Thoracic aorta (tissue), 2 donors: ENCODE measurements around the gene DENND2A. TPM values are rescaled to one million over a fixed set of nuclear protein-coding genes. Genes with fewer than 3 reads are reported as not detected.

Source experiments
- ATAC-seq: fragments of 150-250 bp; one replicate; pipeline ENCODE4 v1.8.0; 2017; ENCODE audit warnings: low read depth; ENCODE audit not compliant: insufficient number of reproducible peaks, low FRiP score
- DNase-seq: peaks from one replicate; pipeline ENCODE4 v3.0.0-alpha.2; 2020; ENCODE audit warnings: low spot score
- H3K27ac ChIP-seq, 2 donors: fragments of 200-600 bp; sonication (generic); 1 replicate in 1 of 2; 2 replicates in 1 of 2; pipeline ENCODE4 v1.5.1; 2016; ENCODE audit warnings: mild to moderate bottlenecking in 2 of 2, moderate library complexity in 2 of 2
- H3K27me3 ChIP-seq: fragments of 200-600 bp; sonication (generic); replicated peaks from 2 replicates; pipeline ENCODE4 v1.6.0; 2016; ENCODE audit warnings: mild to moderate bottlenecking; ENCODE audit not compliant: insufficient read depth
- H3K36me3 ChIP-seq: fragments of 200-600 bp; sonication (generic); one replicate; pipeline ENCODE4 v1.5.1; 2016
- H3K4me1 ChIP-seq, 2 donors: fragments of 200-600 bp; sonication (generic); 1 replicate in 1 of 2; 2 replicates in 1 of 2; pipeline versions ENCODE4 v1.5.1 to v1.6.0; 2016; ENCODE audit warnings: low read depth in 2 of 2, mild to moderate bottlenecking in 1 of 2; ENCODE audit not compliant: control insufficient read depth in 1 of 2
- H3K4me3 ChIP-seq: fragments of 200-600 bp; sonication (generic); 2 replicates; pipeline ENCODE4 v1.5.1; 2016; ENCODE audit warnings: mild to moderate bottlenecking
- H3K9me3 ChIP-seq: fragments of 200-600 bp; sonication (generic); 2 replicates; pipeline ENCODE4 v1.5.1; 2016
- CTCF ChIP-seq: fragments of 200-600 bp; sonication (generic); IDR thresholded peaks from one replicate; pipeline ENCODE4 v1.5.1; 2019; ENCODE audit warnings: antibody characterized with exemption
- total RNA-seq, 2 donors: library from RNA; depleted of rRNA; stranded (reverse); fragments of >200 nt; gene quantifications; one replicate each; pipeline versions ENCODE4 v1.1.0 to v1.2.3, GENCODE V29; 2016

The DENND2A gene
- total RNA-seq, 2 donors from 2014 or later = 4.9 to 5.1 TPM

DNA sequence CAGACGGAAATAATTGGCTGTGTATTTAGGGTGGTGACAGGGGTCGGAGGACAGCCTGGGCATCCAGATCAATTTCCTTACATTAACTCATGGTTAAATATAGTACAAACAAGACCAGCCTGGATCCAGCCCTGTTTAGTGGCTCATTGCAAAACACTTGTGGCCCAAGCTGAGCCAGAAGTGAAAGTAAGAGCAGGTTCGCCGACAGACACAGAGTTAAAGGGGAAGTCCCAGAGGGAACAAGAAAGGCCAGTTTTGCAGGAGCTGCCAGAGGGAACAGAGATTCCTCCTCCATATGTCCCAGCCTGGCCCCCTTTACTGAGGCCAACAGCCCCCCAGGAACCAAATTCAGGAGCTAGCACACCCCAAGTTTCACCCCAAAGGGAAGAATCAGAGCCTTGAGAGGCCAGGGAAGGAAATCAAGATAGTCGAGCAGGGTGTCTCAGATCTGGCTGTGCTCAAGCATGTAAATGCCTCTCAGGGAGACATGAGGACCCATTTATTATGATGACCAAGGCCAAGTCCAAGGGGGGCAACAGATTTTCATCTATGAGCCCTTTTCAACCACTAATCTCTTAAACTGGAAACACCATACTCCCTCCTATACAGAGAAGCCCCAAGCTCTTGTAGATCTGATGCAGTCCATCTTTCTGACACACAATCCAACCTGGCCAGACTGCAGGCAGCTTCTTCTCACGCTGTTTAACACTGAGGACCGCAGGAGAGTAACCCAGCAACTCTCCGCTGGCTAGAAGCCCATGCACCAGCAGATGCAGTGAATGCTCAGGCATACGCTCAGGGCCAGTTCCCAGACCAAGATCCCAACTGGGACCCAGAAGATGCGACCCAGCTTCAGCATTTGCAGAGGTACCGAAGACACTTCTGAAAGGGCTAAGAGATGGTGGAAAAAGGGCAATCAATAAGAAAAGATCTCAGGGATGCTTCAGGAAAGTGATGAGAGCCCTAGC is 16.2 kb upstream of the DENND2A start:
- H3K36me3 ChIP-seq = no peaks in the 10 kb centered on the region

DNA sequence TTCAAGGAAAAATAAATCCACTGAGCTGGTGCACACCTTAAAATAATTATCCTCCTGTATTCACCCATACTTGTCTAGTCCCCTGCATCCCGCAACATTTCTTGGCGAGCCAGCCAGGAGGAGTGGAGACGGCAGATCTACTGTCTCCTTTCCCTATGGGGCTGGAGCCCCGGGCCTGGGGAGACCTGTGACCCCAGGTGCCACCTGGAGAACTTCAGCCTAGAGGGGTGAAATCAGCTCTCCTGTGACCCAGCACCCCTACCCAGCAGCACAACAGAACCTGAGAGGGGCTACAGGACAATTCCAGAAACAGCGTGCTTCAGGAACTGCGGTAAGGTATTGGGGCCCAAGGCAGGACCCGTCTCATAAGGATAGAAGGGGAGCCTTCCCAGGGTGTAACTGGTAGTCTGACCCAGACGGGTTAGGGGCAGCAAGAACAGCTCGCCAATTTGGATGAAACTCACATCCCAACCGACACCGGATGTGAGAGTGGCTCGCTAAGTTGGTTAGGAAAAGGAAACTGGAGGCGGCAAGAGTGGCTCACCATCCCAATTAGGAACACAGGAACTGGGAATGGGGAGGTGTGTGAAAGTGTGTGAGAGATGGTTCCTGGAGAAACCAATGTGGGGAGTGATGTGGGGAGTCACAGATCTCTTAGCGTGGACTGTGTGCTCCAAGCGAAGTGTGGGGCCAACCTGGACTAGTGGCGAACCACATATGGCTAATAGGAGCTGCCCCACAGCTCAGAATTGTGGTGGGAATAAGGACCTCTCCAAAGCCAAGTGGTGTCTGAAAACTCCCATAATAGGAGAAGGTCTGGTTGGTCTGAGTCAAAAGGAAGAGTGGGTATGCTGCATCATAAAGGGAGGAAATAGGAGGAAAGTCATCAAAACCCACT is 15.1 kb upstream of the DENND2A start:
- H3K4me1 ChIP-seq = peaks cover 0 to 6% of the 10 kb centered on the region in 2 donors
- ATAC-seq (no peak), DNase-seq (no peak)
- H3K4me3 ChIP-seq = peak overlapping the region; percentile 59
- no peaks in the 10 kb centered on the region for H3K36me3 ChIP-seq
- H3K27ac ChIP-seq = no peak overlapping the region
- no peak for TF ChIP-seq CTCF
- H3K9me3 ChIP-seq = no peaks in the 10 kb centered on the region
- H3K27me3 ChIP-seq = no peaks in the 10 kb centered on the region

More for the DNA sequence above, 16.2 kb upstream of the DENND2A start:
- DNase-seq (no peak), ATAC-seq (peak; percentile 42)
- Histone ChIP-seq H3K27ac (no peak overlapping the region), H3K4me1 (peaks cover 0 to 6% of the 10 kb centered on the region in 2 donors), H3K9me3 (no peaks in the 10 kb centered on the region), H3K4me3 (peak overlapping the region; percentile 59), H3K27me3 (no peaks in the 10 kb centered on the region)
- TF ChIP-seq CTCF = no peak

GRCh38 chr7:140654661-140655060 is 14.0 kb upstream of the DENND2A start:
- no peaks in the 10 kb centered on the region for H3K36me3 ChIP-seq
- ATAC-seq (no peak), DNase-seq (no peak)
- no peaks in the 10 kb centered on the region for H3K9me3 ChIP-seq
- TF ChIP-seq CTCF = no peak
- no peak overlapping the region for H3K4me3 ChIP-seq
- peaks cover 0 to 6% of the 10 kb centered on the region in 2 donors for H3K4me1 ChIP-seq
- no peak overlapping the region for H3K27ac ChIP-seq
- no peaks in the 10 kb centered on the region for H3K27me3 ChIP-seq

DNA sequence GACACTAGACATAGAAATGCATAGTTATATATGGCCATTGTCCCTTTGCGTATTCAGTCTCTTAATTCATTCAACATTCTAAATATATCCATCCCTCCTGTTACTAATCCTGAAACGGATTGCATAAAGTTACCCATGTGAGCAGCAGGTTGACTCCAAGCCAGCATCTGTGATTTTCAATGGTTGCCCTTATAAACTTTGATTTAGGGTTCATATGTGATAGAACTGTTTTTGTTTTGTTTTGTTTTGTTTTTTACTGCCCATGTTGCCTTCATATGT is 13.4 kb upstream of the DENND2A start:
- Histone ChIP-seq H3K4me3 (no peak overlapping the region), H3K9me3 (no peaks in the 10 kb centered on the region), H3K27me3 (no peaks in the 10 kb centered on the region), H3K36me3 (no peaks in the 10 kb centered on the region), H3K4me1 (peaks cover 0 to 6% of the 10 kb centered on the region in 2 donors), H3K27ac (no peak overlapping the region)
- ATAC-seq (no peak), DNase-seq (no peak)
- no peak for TF ChIP-seq CTCF
